H1 (cell line): Measurements from ENCODE around the gene NRBF2.

ENCODE experiments used
- BCL11A ChIP-seq, 2 experiments: IDR thresholded peaks; one replicate each; pipeline ENCODE4 v1.6.1; 2011; ENCODE audit warnings: low read depth in 2 of 2, low read length in 2 of 2, mild to moderate bottlenecking in 2 of 2
- BRCA1 ChIP-seq: IDR thresholded peaks from 2 replicates; pipeline ENCODE4 v1.6.1; 2012; ENCODE audit warnings: low read depth, low read length, improper control_type of control experiment
- CHD1 ChIP-seq: IDR thresholded peaks from 2 replicates; pipeline ENCODE4 v1.6.1; 2012; ENCODE audit warnings: low read depth, low read length, improper control_type of control experiment
- CTCF ChIP-seq, 3 experiments: IDR thresholded peaks; 1 replicate in 2 of 3; 2 replicates in 1 of 3; pipeline versions ENCODE4 v1.5.1 to v1.6.1; 2011; ENCODE audit warnings: low read length in 3 of 3, mild to moderate bottlenecking in 3 of 3, inconsistent platforms in 2 of 3, low read depth in 1 of 3, moderate library complexity in 1 of 3; ENCODE audit not compliant: insufficient read depth in 1 of 3; ENCODE audit errors: control extremely low read depth in 1 of 3
- E2F6 ChIP-seq: IDR thresholded peaks from 2 replicates; pipeline ENCODE4 v1.6.1; 2012; ENCODE audit warnings: inconsistent platforms
- JUN ChIP-seq: IDR thresholded peaks from 2 replicates; pipeline ENCODE4 v1.6.1; 2011; ENCODE audit warnings: low read depth, mild to moderate bottlenecking, improper control_type of control experiment, low read length
- POLR2A ChIP-seq, 2 experiments: IDR thresholded peaks; 1 replicate in 1 of 2; 2 replicates in 1 of 2; pipeline ENCODE4 v1.6.1; 2011; ENCODE audit warnings: low read depth in 2 of 2, low read length in 2 of 2, mild to moderate bottlenecking in 2 of 2; ENCODE audit errors: control extremely low read depth in 1 of 2
- RAD21 ChIP-seq, 2 experiments: IDR thresholded peaks in 1 of 2; conservative IDR thresholded peaks in 1 of 2; 2 replicates each; pipeline ENCODE4 v1.6.1; 2011; ENCODE audit warnings: low read depth in 2 of 2, low read length in 2 of 2, improper control_type of control experiment in 1 of 2, inconsistent platforms in 1 of 2, mild to moderate bottlenecking in 1 of 2, moderate library complexity in 1 of 2

- TF ChIP-seq CTCF (IDR thresholded peaks at IDR 0.05; ENCODE audit: control extremely low read depth in 1 of 3, insufficient read depth in 1 of 3, low read depth in 1 of 3, low read length in 3 of 3) (no peak), POLR2A (IDR thresholded peaks at IDR 0.05; ENCODE audit: control extremely low read depth in 1 of 2, low read depth in 2 of 2, low read length in 2 of 2) (no peak), BCL11A (IDR thresholded peaks at IDR 0.05; ENCODE audit: low read depth in 2 of 2, low read length in 2 of 2) (no peak), E2F6 (no peak), JUN (no peak), BRCA1 (no peak), RAD21 (IDR thresholded peaks at IDR 0.05 in 1 of 2, conservative IDR thresholded peaks at IDR 0.05 in 1 of 2; ENCODE audit: low read depth in 2 of 2, low read length in 2 of 2) (no peak), CHD1 (no peak)
These were observed 42.4 kb downstream of the NRBF2 start for GRCh38 chr10:63175534-63175933.
